Neural cell (in vitro differentiated cells): ENCODE results near the gene HSD11B2. TPM values are rescaled to one million over a fixed set of nuclear protein-coding genes. Genes with fewer than 3 reads are reported as not detected.
"Not testable (repeated sequence)": the region's sequence is repeated elsewhere in the genome, so short reads cannot be mapped to it uniquely, and the experiment has no call there.

ENCODE experiments used
- H2AFZ ChIP-seq: fragments of 200-600, 300-800 bp; sonication (generic), shearing (Covaris generic); 2 replicates; pipeline ENCODE4 v1.6.0; 2014; ENCODE audit warnings: low read depth, mild to moderate bottlenecking, antibody characterized with exemption, low read length, moderate library complexity
- H3F3A ChIP-seq: fragments of 200-600 bp; shearing (Covaris generic); 2 replicates; pipeline ENCODE4 v1.6.1; 2016; ENCODE audit warnings: mild to moderate bottlenecking, moderate library complexity, mixed read lengths, antibody characterized with exemption, low read length; ENCODE audit not compliant: insufficient read depth, poor library complexity, severe bottlenecking
- H3K27ac ChIP-seq: fragments of 200-600, 300-800 bp; sonication (generic), shearing (Covaris generic); 2 replicates; pipeline ENCODE4 v1.5.1; 2014; ENCODE audit warnings: mild to moderate bottlenecking, low read length, moderate library complexity
- H3K27me3 ChIP-seq: fragments of 300-800, 200-600 bp; sonication (generic), shearing (Covaris generic); 2 replicates; pipeline ENCODE4 v1.6.0; 2014; ENCODE audit warnings: mild to moderate bottlenecking, low read depth, low read length, moderate library complexity; ENCODE audit not compliant: insufficient read depth
- H3K36me3 ChIP-seq: fragments of 300-800, 200-600 bp; sonication (generic), shearing (Covaris generic); 2 replicates; pipeline ENCODE4 v1.5.1; 2014; ENCODE audit warnings: mild to moderate bottlenecking, antibody characterized with exemption, low read length, moderate library complexity; ENCODE audit not compliant: insufficient read depth
- H3K4me2 ChIP-seq: fragments of 300-800, 200-600 bp; sonication (generic), shearing (Covaris generic); 2 replicates; pipeline ENCODE4 v1.6.0; 2014; ENCODE audit warnings: mild to moderate bottlenecking, low read length
- H3K4me3 ChIP-seq: fragments of 300-800, 200-600 bp; sonication (generic), shearing (Covaris generic); 2 replicates; pipeline ENCODE4 v1.5.1; 2014; ENCODE audit warnings: mild to moderate bottlenecking, low read length, moderate library complexity
- H3K79me2 ChIP-seq: fragments of 200-600 bp; shearing (Covaris generic); replicated peaks from 2 replicates; pipeline ENCODE4 v1.6.0; 2014; ENCODE audit warnings: mild to moderate bottlenecking, low read length, moderate library complexity; ENCODE audit not compliant: insufficient read depth
- H3K9ac ChIP-seq: fragments of 300-800, 200-600 bp; sonication (generic), shearing (Covaris generic); 2 replicates; pipeline ENCODE4 v1.6.1; 2016; ENCODE audit warnings: mild to moderate bottlenecking, low read length, mixed read lengths
- H3K9me2 ChIP-seq: fragments of 200-600 bp; shearing (Covaris generic); 2 replicates; pipeline ENCODE4 v1.6.1; 2016; ENCODE audit warnings: mild to moderate bottlenecking, low read length, mixed read lengths; ENCODE audit not compliant: insufficient read depth
- H3K9me3 ChIP-seq: fragments of 200-600, 300-800 bp; sonication (generic), shearing (Covaris generic); 2 replicates; pipeline ENCODE4 v1.6.1; 2016; ENCODE audit warnings: mild to moderate bottlenecking, mixed run types, low read length, moderate library complexity, mixed read lengths
- H4K20me1 ChIP-seq: fragments of 200-600 bp; shearing (Covaris generic); 2 replicates; pipeline ENCODE4 v1.6.1; 2016; ENCODE audit warnings: mild to moderate bottlenecking, mixed run types; ENCODE audit not compliant: insufficient read depth
- EP300 ChIP-seq: fragments of 450-650 bp; conservative IDR thresholded peaks from 2 replicates; pipeline ENCODE4 v1.6.1; 2014; ENCODE audit warnings: antibody characterized with exemption, mild to moderate bottlenecking, moderate library complexity; ENCODE audit not compliant: poor library complexity, severe bottlenecking
- EZH2 ChIP-seq: fragments of 200-600, 300-800 bp; shearing (Covaris generic), sonication (generic); IDR thresholded peaks from 2 replicates; pipeline ENCODE4 v1.6.1; 2014; ENCODE audit warnings: antibody characterized with exemption, low read length, borderline replicate concordance, mild to moderate bottlenecking; ENCODE audit not compliant: insufficient read depth, poor library complexity, severe bottlenecking
- MXI1 ChIP-seq: fragments of 450-650 bp; conservative IDR thresholded peaks from 2 replicates; pipeline ENCODE4 v1.6.1; 2014; ENCODE audit warnings: antibody characterized with exemption, mild to moderate bottlenecking; ENCODE audit not compliant: poor library complexity, severe bottlenecking
- POLR2AphosphoS5 ChIP-seq: IDR thresholded peaks from 2 replicates; pipeline ENCODE4 v1.6.1; 2012
- RAD21 ChIP-seq: fragments of 450-650 bp; conservative IDR thresholded peaks from 2 replicates; pipeline ENCODE4 v1.6.1; 2014; ENCODE audit warnings: antibody characterized with exemption, mild to moderate bottlenecking, moderate library complexity
- SMC3 ChIP-seq: fragments of 450-650 bp; conservative IDR thresholded peaks from 2 replicates; pipeline ENCODE4 v1.6.1; 2014; ENCODE audit warnings: antibody characterized with exemption, mild to moderate bottlenecking, moderate library complexity; ENCODE audit not compliant: poor library complexity
- TAF1 ChIP-seq: IDR thresholded peaks from 2 replicates; pipeline ENCODE4 v1.6.1; 2012; ENCODE audit warnings: low read depth
- polyA plus RNA-seq: library from polyadenylated mRNA; depleted of rRNA; stranded (reverse); fragments of >200 nt; gene quantifications from 2 replicates; pipeline ENCODE4 v1.2.3, GENCODE V29; 2014
- TF ChIP-seq, protein P1 (sequence below): fragments of 450-650 bp; IDR thresholded peaks from 2 replicates; pipeline ENCODE4 v1.5.1; 2014; ENCODE audit warnings: antibody characterized with exemption, mild to moderate bottlenecking, moderate library complexity; ENCODE audit not compliant: poor library complexity, severe bottlenecking
- TF ChIP-seq, protein P2 (sequence below): IDR thresholded peaks from 2 replicates; pipeline ENCODE4 v1.6.1; 2012; ENCODE audit warnings: borderline replicate concordance

Gene HSD11B2
- polyA plus RNA-seq, 1 donor from 2014 or later, result 0.24 TPM

DNA sequence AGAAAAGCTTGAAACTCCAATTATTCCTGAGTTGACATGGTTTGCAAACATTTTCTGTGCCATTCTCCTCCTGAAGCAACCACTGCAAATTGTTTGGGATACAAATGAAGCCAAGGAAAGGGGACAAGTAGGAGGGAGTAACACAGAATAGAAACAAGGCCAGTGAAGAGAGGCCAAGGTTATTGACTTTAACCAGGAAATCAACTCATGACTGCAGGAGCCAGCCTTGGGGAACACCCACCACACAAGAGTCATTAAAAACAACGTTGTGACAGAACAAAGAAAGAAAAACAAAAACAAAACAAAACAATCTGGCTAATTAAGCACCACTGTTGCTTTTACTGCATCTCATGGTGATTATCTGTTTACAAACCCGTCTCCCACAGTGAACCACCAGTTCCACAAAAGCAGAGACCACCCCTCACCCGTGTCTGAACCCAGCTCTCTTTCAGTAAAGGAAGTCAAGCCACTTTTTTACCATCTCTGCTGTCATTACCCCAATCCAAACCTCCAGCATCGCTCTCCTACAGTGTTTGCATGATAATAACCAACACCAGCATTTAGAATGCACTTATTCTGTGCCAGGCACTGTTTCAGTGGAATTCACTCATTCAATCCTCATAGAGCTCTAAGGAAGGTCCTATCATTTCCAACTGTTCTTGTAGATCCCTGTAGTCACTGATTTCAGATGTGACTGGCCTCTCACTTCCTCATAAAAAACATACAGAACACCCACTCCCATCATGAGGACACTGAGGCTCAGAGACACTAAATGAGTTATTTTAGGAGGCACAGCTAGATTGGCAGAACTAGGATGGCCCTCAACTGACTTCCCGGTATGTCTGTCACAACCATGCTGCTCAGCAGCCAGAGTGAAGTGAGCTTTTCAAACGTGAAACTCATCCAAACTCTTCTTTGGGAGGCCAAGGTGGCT lies 16.7 kb upstream of the HSD11B2 start:
- no peaks in the 10 kb centered on the region for H3F3A ChIP-seq
- H3K79me2 ChIP-seq, result no peaks in the 10 kb centered on the region
- H2AFZ ChIP-seq, result no peak overlapping the region
- TF ChIP-seq SMC3 (no peak), TAF1 (no peak), RAD21 (no peak), EP300 (no peak), MXI1 (no peak), POLR2AphosphoS5 (no peak), EZH2 (no peak)
- TF ChIP-seq, protein P1, sequence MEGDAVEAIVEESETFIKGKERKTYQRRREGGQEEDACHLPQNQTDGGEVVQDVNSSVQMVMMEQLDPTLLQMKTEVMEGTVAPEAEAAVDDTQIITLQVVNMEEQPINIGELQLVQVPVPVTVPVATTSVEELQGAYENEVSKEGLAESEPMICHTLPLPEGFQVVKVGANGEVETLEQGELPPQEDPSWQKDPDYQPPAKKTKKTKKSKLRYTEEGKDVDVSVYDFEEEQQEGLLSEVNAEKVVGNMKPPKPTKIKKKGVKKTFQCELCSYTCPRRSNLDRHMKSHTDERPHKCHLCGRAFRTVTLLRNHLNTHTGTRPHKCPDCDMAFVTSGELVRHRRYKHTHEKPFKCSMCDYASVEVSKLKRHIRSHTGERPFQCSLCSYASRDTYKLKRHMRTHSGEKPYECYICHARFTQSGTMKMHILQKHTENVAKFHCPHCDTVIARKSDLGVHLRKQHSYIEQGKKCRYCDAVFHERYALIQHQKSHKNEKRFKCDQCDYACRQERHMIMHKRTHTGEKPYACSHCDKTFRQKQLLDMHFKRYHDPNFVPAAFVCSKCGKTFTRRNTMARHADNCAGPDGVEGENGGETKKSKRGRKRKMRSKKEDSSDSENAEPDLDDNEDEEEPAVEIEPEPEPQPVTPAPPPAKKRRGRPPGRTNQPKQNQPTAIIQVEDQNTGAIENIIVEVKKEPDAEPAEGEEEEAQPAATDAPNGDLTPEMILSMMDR, result no peak
- TF ChIP-seq, protein P2, sequence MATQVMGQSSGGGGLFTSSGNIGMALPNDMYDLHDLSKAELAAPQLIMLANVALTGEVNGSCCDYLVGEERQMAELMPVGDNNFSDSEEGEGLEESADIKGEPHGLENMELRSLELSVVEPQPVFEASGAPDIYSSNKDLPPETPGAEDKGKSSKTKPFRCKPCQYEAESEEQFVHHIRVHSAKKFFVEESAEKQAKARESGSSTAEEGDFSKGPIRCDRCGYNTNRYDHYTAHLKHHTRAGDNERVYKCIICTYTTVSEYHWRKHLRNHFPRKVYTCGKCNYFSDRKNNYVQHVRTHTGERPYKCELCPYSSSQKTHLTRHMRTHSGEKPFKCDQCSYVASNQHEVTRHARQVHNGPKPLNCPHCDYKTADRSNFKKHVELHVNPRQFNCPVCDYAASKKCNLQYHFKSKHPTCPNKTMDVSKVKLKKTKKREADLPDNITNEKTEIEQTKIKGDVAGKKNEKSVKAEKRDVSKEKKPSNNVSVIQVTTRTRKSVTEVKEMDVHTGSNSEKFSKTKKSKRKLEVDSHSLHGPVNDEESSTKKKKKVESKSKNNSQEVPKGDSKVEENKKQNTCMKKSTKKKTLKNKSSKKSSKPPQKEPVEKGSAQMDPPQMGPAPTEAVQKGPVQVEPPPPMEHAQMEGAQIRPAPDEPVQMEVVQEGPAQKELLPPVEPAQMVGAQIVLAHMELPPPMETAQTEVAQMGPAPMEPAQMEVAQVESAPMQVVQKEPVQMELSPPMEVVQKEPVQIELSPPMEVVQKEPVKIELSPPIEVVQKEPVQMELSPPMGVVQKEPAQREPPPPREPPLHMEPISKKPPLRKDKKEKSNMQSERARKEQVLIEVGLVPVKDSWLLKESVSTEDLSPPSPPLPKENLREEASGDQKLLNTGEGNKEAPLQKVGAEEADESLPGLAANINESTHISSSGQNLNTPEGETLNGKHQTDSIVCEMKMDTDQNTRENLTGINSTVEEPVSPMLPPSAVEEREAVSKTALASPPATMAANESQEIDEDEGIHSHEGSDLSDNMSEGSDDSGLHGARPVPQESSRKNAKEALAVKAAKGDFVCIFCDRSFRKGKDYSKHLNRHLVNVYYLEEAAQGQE, result no peak
- no peaks in the 10 kb centered on the region for H4K20me1 ChIP-seq
- H3K4me3 ChIP-seq, result no peak overlapping the region
- no peak overlapping the region for H3K4me2 ChIP-seq
- H3K9me3 ChIP-seq, result no peaks in the 10 kb centered on the region
- H3K36me3 ChIP-seq, result no peaks in the 10 kb centered on the region
- H3K27me3 ChIP-seq, result no peaks in the 10 kb centered on the region
- no peak overlapping the region for H3K27ac ChIP-seq
- H3K9ac ChIP-seq, result no peak overlapping the region
- H3K9me2 ChIP-seq, result no peaks in the 10 kb centered on the region

DNA sequence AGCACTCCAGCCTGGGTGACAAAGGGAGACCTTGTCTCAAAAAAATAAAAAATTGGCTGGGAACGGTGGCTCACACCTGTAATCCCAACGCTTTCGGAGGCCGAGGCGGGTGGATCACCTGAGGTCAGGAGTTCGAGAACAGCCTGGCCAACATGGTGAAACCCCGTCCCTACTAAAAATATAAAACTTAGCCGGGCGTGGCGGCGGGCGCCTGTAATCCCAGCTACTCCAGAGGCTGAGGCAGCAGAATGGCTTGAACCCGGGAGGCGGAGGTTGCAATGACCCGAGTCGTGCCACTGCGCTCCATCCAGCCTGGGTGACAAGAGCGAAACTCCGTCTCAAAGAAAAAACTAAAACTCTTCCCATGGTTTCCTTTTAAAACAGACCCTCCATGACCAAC lies 15.5 kb upstream of the HSD11B2 start:
- not testable (repeated sequence) for H3K79me2 ChIP-seq, H4K20me1 ChIP-seq, H3K9me2 ChIP-seq, H3K4me2 ChIP-seq, H3K9me3 ChIP-seq, H3K27ac ChIP-seq, H3K36me3 ChIP-seq, H3F3A ChIP-seq, H2AFZ ChIP-seq, H3K27me3 ChIP-seq
- Histone ChIP-seq H3K9ac (peak overlapping the region; percentile 59), H3K4me3 (peak overlapping the region; percentile 65)
